ENCODE data around the gene HIVEP3.

GRCh38 chr1:41627491-41628280 is 291.0 kb downstream of the HIVEP3 start:
- TF ChIP-seq, protein P1, sequence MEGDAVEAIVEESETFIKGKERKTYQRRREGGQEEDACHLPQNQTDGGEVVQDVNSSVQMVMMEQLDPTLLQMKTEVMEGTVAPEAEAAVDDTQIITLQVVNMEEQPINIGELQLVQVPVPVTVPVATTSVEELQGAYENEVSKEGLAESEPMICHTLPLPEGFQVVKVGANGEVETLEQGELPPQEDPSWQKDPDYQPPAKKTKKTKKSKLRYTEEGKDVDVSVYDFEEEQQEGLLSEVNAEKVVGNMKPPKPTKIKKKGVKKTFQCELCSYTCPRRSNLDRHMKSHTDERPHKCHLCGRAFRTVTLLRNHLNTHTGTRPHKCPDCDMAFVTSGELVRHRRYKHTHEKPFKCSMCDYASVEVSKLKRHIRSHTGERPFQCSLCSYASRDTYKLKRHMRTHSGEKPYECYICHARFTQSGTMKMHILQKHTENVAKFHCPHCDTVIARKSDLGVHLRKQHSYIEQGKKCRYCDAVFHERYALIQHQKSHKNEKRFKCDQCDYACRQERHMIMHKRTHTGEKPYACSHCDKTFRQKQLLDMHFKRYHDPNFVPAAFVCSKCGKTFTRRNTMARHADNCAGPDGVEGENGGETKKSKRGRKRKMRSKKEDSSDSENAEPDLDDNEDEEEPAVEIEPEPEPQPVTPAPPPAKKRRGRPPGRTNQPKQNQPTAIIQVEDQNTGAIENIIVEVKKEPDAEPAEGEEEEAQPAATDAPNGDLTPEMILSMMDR (IDR thresholded peaks at IDR 0.05) = no peak
- no peak for TF ChIP-seq POLR2A (IDR thresholded peaks at IDR 0.05)

Measured in body of pancreas (tissue), 4 donors.